ENCODE data around the gene PTK6.

DNA sequence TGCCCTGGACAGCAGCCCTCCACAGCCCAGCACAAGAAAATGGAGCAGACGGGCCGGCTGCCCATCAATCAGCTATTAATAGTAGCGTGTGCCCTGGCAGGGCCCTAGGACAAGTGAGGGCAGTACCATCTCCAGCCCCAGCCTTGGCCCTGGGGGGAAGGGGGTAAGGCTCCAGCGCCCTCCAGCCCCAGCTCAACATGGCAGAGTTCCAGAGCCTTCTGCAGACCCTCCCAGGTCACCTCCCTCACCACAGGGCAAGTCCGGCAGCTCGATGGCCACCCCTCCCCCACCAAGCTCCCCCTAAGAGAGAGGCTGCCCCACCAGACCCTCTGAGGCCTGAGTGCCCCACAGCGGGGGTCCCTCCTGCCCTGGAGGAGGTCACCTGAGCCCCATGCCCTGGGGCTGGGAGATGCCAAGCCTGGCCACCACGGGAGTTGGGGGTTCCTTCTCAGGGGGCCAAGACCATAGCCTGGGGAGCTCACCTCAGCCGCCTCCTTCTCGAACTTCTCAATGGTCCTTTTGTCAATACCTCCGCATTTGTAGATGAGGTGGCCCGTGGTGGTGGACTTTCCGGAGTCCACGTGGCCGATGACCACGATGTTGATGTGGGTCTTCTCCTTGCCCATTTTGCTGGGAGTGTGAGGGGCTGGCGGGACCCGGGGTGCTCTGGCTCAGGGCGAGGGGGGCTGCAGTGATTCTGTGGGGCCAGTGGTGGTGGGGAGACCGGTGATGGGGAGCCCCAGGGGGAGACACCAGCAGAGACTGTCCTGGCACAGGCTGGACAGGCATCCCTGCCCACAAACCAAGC is 39.8 kb downstream of the PTK6 start:
- TF ChIP-seq, protein P1, sequence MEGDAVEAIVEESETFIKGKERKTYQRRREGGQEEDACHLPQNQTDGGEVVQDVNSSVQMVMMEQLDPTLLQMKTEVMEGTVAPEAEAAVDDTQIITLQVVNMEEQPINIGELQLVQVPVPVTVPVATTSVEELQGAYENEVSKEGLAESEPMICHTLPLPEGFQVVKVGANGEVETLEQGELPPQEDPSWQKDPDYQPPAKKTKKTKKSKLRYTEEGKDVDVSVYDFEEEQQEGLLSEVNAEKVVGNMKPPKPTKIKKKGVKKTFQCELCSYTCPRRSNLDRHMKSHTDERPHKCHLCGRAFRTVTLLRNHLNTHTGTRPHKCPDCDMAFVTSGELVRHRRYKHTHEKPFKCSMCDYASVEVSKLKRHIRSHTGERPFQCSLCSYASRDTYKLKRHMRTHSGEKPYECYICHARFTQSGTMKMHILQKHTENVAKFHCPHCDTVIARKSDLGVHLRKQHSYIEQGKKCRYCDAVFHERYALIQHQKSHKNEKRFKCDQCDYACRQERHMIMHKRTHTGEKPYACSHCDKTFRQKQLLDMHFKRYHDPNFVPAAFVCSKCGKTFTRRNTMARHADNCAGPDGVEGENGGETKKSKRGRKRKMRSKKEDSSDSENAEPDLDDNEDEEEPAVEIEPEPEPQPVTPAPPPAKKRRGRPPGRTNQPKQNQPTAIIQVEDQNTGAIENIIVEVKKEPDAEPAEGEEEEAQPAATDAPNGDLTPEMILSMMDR (IDR thresholded peaks at IDR 0.05) = no peak
- TF ChIP-seq EP300 (IDR thresholded peaks at IDR 0.05; ENCODE audit: low read depth) = no peak
- no peak for TF ChIP-seq POLR2A (IDR thresholded peaks at IDR 0.05)

All from transverse colon (tissue), 3 donors.